ENCODE data around the gene COQ10A. TPM values are rescaled to one million over a fixed set of nuclear protein-coding genes. Genes with fewer than 3 reads are reported as not detected.

The COQ10A gene
- total and polyA plus RNA-seq, 2 experiments from 2014 or later = 9.8 to 10.3 TPM

DNA sequence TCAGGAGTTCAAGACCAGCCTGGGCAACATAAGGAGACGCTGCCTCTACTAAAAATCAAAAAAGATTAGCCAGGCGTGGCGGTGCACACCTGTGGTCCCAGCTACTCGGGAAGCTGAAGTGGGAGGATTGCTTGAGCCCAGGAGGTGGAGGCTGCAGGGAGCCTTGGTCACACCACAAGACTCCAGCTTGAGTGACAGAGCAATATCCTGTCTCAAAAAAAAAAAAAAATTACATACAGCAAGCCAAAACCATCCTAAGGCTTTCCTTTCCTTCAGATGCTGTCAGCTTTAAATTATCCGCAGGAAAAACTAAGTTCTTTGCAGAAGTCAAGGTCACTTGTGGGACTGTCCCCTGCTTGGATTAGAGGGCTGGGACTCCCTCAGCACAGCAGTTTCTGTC lies 32.1 kb downstream of the COQ10A start:
- Histone ChIP-seq H3K9me2 (ENCODE audit: insufficient read depth) (no peaks in the 10 kb centered on the region), H4K20me1 (ENCODE audit: insufficient read depth) (no peaks in the 10 kb centered on the region; the same call in 1 of the 2 replicates), H3K36me3 (ENCODE audit: low read depth) (peaks cover 4% of the 10 kb centered on the region; the same call in 1 of the 2 replicates), H3K9ac (peak overlapping the region; percentile 80), H3F3A (ENCODE audit: insufficient read depth) (peaks cover 20% of the 10 kb centered on the region), H3K79me2 (ENCODE audit: insufficient read depth) (peaks cover 74% of the 10 kb centered on the region), H3K4me3 (peak overlapping the region; percentile 85), H3K4me2 (ENCODE audit: unreplicated experiment) (peak overlapping the region; percentile 97), H3K4me1 (ENCODE audit: insufficient read depth) (peaks cover 18% of the 10 kb centered on the region), H3K27ac (peak overlapping the region; percentile 68), H3K27me3 (replicated peaks; ENCODE audit: insufficient read depth) (no peaks in the 10 kb centered on the region), H2AFZ (no peak overlapping the region), H3K9me3 (ENCODE audit: low read depth) (no peaks in the 10 kb centered on the region)
- WGBS, 2 experiments (ENCODE audit: low coverage in 1 of 2, low lambda C conversion rate in 2 of 2, missing lambda C conversion rate in 2 of 2) = 59 to 64% methylated on average over 5 of the region's 5 CpGs
- TF ChIP-seq EZH2phosphoT487 (IDR thresholded peaks at IDR 0.05; ENCODE audit: insufficient read depth, low read depth) = no peak
- no peak for TF ChIP-seq EZH2 (IDR thresholded peaks at IDR 0.05; ENCODE audit: insufficient read depth, poor library complexity, severe bottlenecking)
- DNase-seq = no peak
- in situ Hi-C loops (cut with MboI) = no loop called here

DNA sequence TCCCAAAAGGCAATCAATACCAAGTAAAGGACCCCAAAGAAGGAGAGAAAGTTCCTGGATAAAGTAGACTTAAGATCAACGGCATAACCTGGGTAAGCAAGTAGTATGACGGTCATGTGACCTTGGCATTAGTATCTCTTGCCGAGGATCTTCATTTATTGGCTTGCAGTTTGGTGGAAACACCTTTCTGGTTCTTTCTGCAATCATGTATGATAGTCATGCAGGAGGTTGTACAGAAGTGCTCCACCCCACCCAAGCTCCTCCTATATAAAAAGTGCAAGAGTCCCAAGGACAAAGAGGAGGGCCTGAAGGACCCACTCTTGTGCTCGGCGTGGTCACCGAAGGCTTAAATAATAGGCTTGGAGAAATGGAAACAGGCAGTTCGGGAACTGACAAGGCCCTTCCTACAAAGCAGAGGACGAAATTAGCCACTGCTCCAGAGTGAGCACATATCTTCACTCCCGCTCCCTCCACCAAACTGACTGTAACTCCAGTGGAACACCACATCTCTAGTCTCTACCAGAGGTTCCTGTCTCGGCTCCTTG lies 32.6 kb downstream of the COQ10A start:
- in situ Hi-C loops (cut with MboI) = no loop called here
- H4K20me1 ChIP-seq (ENCODE audit: insufficient read depth) = no peaks in the 10 kb centered on the region; the same call in 1 of the 2 replicates
- peak overlapping the region; percentile 85 for H3K4me3 ChIP-seq
- peak overlapping the region; percentile 80 for H3K9ac ChIP-seq
- H3K79me2 ChIP-seq (ENCODE audit: insufficient read depth) = peaks cover 68% of the 10 kb centered on the region
- no peaks in the 10 kb centered on the region for H3K9me3 ChIP-seq (ENCODE audit: low read depth)
- H3K9me2 ChIP-seq (ENCODE audit: insufficient read depth) = no peaks in the 10 kb centered on the region
- peak overlapping the region; percentile 97 for H3K4me2 ChIP-seq (ENCODE audit: unreplicated experiment)
- peak overlapping the region; percentile 71 for H2AFZ ChIP-seq
- H3K27ac ChIP-seq = peak overlapping the region; percentile 68
- no peaks in the 10 kb centered on the region for H3K27me3 ChIP-seq (replicated peaks; ENCODE audit: insufficient read depth)
- peaks cover 18% of the 10 kb centered on the region for H3K4me1 ChIP-seq (ENCODE audit: insufficient read depth)
- TF ChIP-seq EZH2phosphoT487 (IDR thresholded peaks at IDR 0.05; ENCODE audit: insufficient read depth, low read depth) = no peak
- no peak for TF ChIP-seq EZH2 (IDR thresholded peaks at IDR 0.05; ENCODE audit: insufficient read depth, poor library complexity, severe bottlenecking)
- 0 to 3% methylated on average over 10 of the region's 10 CpGs for WGBS, 2 experiments (ENCODE audit: low coverage in 1 of 2, low lambda C conversion rate in 2 of 2, missing lambda C conversion rate in 2 of 2)
- peaks cover 20% of the 10 kb centered on the region for H3F3A ChIP-seq (ENCODE audit: insufficient read depth)
- DNase-seq = no peak
- peaks cover 4% of the 10 kb centered on the region for H3K36me3 ChIP-seq (ENCODE audit: low read depth)

DNA sequence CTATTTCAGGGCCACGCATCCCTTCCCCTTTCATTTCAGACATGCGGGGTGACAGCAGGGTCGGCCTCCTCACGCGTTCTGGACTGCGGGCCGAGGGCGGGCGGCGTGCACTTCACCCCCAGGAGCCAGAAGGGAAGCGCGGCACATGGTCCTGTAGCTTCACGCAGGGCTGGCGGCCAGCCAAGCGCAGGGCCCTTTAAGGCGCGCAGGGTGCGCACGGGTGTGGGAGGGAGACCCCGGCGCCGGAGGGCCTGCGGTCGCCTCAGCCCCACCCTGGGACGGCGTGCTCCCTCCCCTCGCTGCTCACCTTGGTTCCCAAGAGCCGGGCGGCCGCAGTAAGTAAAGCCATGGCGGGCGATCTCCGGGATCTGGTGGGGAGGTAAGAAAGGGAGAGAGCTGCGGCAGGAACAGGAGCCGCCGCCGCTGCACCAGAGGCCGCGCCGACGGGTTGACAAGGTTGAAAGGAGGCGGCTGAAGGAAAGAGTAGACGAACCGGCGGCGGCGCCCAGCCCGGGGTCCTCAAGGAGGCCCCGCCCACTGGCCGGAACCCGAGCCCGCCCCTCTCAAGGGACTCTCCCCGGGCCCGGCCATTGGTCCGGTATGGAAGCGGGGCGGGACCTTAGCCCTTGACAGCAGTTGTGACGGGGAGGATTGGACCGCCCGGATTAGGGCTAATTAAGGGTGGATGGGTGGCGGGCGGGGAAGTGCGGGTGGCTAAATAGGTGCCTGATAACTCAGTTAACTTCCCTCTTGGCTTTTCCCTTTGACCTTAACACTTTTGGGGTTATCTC lies 33.3 kb downstream of the COQ10A start, which contains the start of gene CS:
TSS of gene CS (minus strand) at position 478 of the 791 bp plus-strand sequence. CDS start at position 349, 129 bp downstream.
- peaks cover 18% of the 10 kb centered on the region for H3K4me1 ChIP-seq (ENCODE audit: insufficient read depth)
- no peaks in the 10 kb centered on the region; the same call in 1 of the 2 replicates for H4K20me1 ChIP-seq (ENCODE audit: insufficient read depth)
- H2AFZ ChIP-seq = peak within 1 kb of the TSS; percentile 91
- H3F3A ChIP-seq (ENCODE audit: insufficient read depth) = peaks cover 20% of the 10 kb centered on the region
- peaks cover 62% of the 10 kb centered on the region for H3K79me2 ChIP-seq (ENCODE audit: insufficient read depth)
- 1% methylated on average over 43 to 59 of the region's 63 CpGs for WGBS, 2 experiments (ENCODE audit: low coverage in 1 of 2, low lambda C conversion rate in 2 of 2, missing lambda C conversion rate in 2 of 2)
- H3K9me3 ChIP-seq (ENCODE audit: low read depth) = no peaks in the 10 kb centered on the region
- peak within 1 kb of the TSS; percentile 97 for H3K4me2 ChIP-seq (ENCODE audit: unreplicated experiment)
- peak within 1 kb of the TSS; percentile 68 for H3K27ac ChIP-seq
- peak; percentile 100 for DNase-seq
- peaks cover 4% of the 10 kb centered on the region for H3K36me3 ChIP-seq (ENCODE audit: low read depth)
- no peaks in the 10 kb centered on the region for H3K27me3 ChIP-seq (replicated peaks; ENCODE audit: insufficient read depth)
- in situ Hi-C loops (cut with MboI) = no loop called here
- H3K4me3 ChIP-seq = peak within 1 kb of the TSS; percentile 85
- TF ChIP-seq EZH2phosphoT487 (IDR thresholded peaks at IDR 0.05; ENCODE audit: insufficient read depth, low read depth) = no peak
- peak within 1 kb of the TSS; percentile 80 for H3K9ac ChIP-seq
- no peaks in the 10 kb centered on the region for H3K9me2 ChIP-seq (ENCODE audit: insufficient read depth)

- no peak for DNase-seq
- Histone ChIP-seq H3K4me1 (ENCODE audit: insufficient read depth) (peaks cover 18% of the 10 kb centered on the region), H3K9ac (peak overlapping the region; percentile 80), H4K20me1 (ENCODE audit: insufficient read depth) (no peaks in the 10 kb centered on the region; the same call in 1 of the 2 replicates), H3K36me3 (ENCODE audit: low read depth) (peaks cover 4% of the 10 kb centered on the region), H3F3A (ENCODE audit: insufficient read depth) (peaks cover 20% of the 10 kb centered on the region), H3K4me2 (ENCODE audit: unreplicated experiment) (peak overlapping the region; percentile 96), H3K4me3 (peak overlapping the region; percentile 85), H3K9me2 (ENCODE audit: insufficient read depth) (no peaks in the 10 kb centered on the region), H2AFZ (peak overlapping the region; percentile 91), H3K27me3 (replicated peaks; ENCODE audit: insufficient read depth) (no peaks in the 10 kb centered on the region), H3K79me2 (ENCODE audit: insufficient read depth) (peaks cover 53% of the 10 kb centered on the region), H3K9me3 (ENCODE audit: low read depth) (no peaks in the 10 kb centered on the region), H3K27ac (peak overlapping the region; percentile 68)
- 31 to 35% methylated on average over 21 of the region's 21 CpGs for WGBS, 2 experiments (ENCODE audit: low coverage in 1 of 2, low lambda C conversion rate in 2 of 2, missing lambda C conversion rate in 2 of 2)
- no peak for TF ChIP-seq EZH2 (IDR thresholded peaks at IDR 0.05; ENCODE audit: insufficient read depth, poor library complexity, severe bottlenecking)
- no peak for TF ChIP-seq EZH2phosphoT487 (IDR thresholded peaks at IDR 0.05; ENCODE audit: insufficient read depth, low read depth)
- in situ Hi-C loops (cut with MboI) = no loop called here
Observed at GRCh38 chr12:56300644-56301464, 34.1 kb downstream of the COQ10A start.
